Erythroblast (primary cell): ENCODE measurements around the gene FOXK1.
"Not testable (repeated sequence)": the region's sequence is repeated elsewhere in the genome, so short reads cannot be mapped to it uniquely, and the experiment has no call there.

Experiments used
- DNase-seq, 2 experiments: peaks; one replicate each; lab custom pipeline; 2025; lab: John Stamatoyannopoulos, UW
- GATA1 ChIP-seq: IDR thresholded peaks from 2 replicates; pipeline ENCODE4 v1.6.1; 2011; ENCODE audit warnings: low read depth, mild to moderate bottlenecking, control low read depth, low read length, moderate library complexity
- POLR2A ChIP-seq: IDR thresholded peaks from 2 replicates; pipeline ENCODE4 v1.6.1; 2011; ENCODE audit warnings: mild to moderate bottlenecking, low read length

FOXK1 gene

GRCh38 chr7:4794591-4795350 is 112.7 kb downstream of the FOXK1 start:
- no peak for DNase-seq
- TF ChIP-seq GATA1 (no peak), POLR2A (no peak)

- no peak for DNase-seq
- TF ChIP-seq POLR2A (no peak), GATA1 (no peak)
These were observed 114.4 kb downstream of the FOXK1 start for GRCh38 chr7:4796453-4796852.

GRCh38 chr7:4797858-4798705 is 116.0 kb downstream of the FOXK1 start:
- no peak for TF ChIP-seq POLR2A
- no peak for TF ChIP-seq GATA1
- DNase-seq: peak; percentile 66 to 78

GRCh38 chr7:4798706-4799235 is 116.7 kb downstream of the FOXK1 start:
- no peak for TF ChIP-seq GATA1
- no peak for TF ChIP-seq POLR2A

GRCh38 chr7:4799508-4800268 is 117.6 kb downstream of the FOXK1 start:
- DNase-seq: peak in 1 of 2 experiments; percentile 20
- TF ChIP-seq POLR2A: no peak
- TF ChIP-seq GATA1: no peak

More at GRCh38 chr7:4798706-4799235, 116.7 kb downstream of the FOXK1 start:
- DNase-seq: no peak

GRCh38 chr7:4800487-4800886 is 118.4 kb downstream of the FOXK1 start:
- no peak for TF ChIP-seq POLR2A
- TF ChIP-seq GATA1: no peak
- no peak for DNase-seq

GRCh38 chr7:4800926-4801838 is 119.1 kb downstream of the FOXK1 start:
- no peak for TF ChIP-seq POLR2A
- TF ChIP-seq GATA1: no peak
- DNase-seq: no peak

- DNase-seq: no peak
- TF ChIP-seq GATA1 (no peak), POLR2A (no peak)
These were observed 119.7 kb downstream of the FOXK1 start for GRCh38 chr7:4801839-4802231.

- not testable (repeated sequence) for DNase-seq
These were observed 120.5 kb downstream of the FOXK1 start for GRCh38 chr7:4802577-4802976.

GRCh38 chr7:4803397-4804241 is 121.5 kb downstream of the FOXK1 start:
- DNase-seq: no peak

GRCh38 chr7:4805110-4805983 is 123.3 kb downstream of the FOXK1 start:
- no peak for TF ChIP-seq GATA1
- DNase-seq: no peak

More at GRCh38 chr7:4803397-4804241, 121.5 kb downstream of the FOXK1 start:
- TF ChIP-seq POLR2A: no peak
- TF ChIP-seq GATA1: no peak
